ENCODE results near the gene DENND11.

- no peak for TF ChIP-seq POLR2AphosphoS5 (IDR thresholded peaks at IDR 0.05)
- no peak for TF ChIP-seq CTCF (IDR thresholded peaks at IDR 0.05 in 8 of 11, conservative IDR thresholded peaks at IDR 0.05 in 3 of 11)
- TF ChIP-seq POLR2A (IDR thresholded peaks at IDR 0.05): no peak
Measured at GRCh38 chr7:141717450-141717849, 15.5 kb upstream of the DENND11 start.

All from spleen (tissue), 7 donors.